Renal pelvis (tissue), 12 donors: ENCODE results near the gene NTN5. TPM values are rescaled to one million over a fixed set of nuclear protein-coding genes. Genes with fewer than 3 reads are reported as not detected.
"Not testable (repeated sequence)": the region's sequence is repeated elsewhere in the genome, so short reads cannot be mapped to it uniquely, and the experiment has no call there.

ENCODE experiments used
- DNase-seq: peaks from one replicate; pipeline ENCODE4 v3.0.0-alpha.2; 2013
- long read RNA-seq, 16 experiments: transcript quantifications; one replicate each; lab custom pipeline, GENCODE V29; 2026
- polyA plus RNA-seq, 3 donors: library from polyadenylated mRNA; unstranded; fragments of 120-200 nt; gene quantifications; one replicate each; pipeline ENCODE4 v1.2.1, GENCODE V29; 2013; ENCODE audit not compliant: insufficient read length in 3 of 3

Gene NTN5, protein sequence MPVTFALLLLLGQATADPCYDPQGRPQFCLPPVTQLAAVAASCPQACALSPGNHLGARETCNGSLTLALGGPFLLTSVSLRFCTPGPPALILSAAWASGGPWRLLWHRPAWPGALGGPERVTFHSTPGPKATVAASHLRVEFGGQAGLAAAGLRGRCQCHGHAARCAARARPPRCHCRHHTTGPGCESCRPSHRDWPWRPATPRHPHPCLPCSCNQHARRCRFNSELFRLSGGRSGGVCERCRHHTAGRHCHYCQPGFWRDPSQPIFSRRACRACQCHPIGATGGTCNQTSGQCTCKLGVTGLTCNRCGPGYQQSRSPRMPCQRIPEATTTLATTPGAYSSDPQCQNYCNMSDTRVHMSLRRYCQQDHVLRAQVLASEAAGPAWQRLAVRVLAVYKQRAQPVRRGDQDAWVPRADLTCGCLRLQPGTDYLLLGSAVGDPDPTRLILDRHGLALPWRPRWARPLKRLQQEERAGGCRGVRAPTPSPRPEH
- 1 to 10 TPM in 2 of 3 donors, under 1 TPM in 1; 0.91 to 1.9 (median 1.5) TPM for polyA plus RNA-seq
- long read RNA-seq, donor 1: 0 reads
- long read RNA-seq, donor 2: 0 reads
- long read RNA-seq, donor 3: 0 reads
- long read RNA-seq, donor 4: 0 reads
- long read RNA-seq, donor 5: 0 reads
- long read RNA-seq, donor 6: 0 reads
- long read RNA-seq, donor 7: 0 reads
- long read RNA-seq, donor 8: 0 reads
- long read RNA-seq, donor 9: 0 reads
- long read RNA-seq, donor 10: 0 reads
- long read RNA-seq, donor 11: 0 reads
- long read RNA-seq, donor 12: 0 reads
- long read RNA-seq, donor 13: 0 reads
- long read RNA-seq, donor 14: 0 reads
- long read RNA-seq, donor 15: 0 reads
- long read RNA-seq, donor 16: 0 reads

- no peak for DNase-seq
These were observed at the start of gene NTN5 for GRCh38 chr19:48672994-48673393. NTN5 (minus strand) TSS chr19:48673017; CDS start chr19:48670986, 2,031 bp downstream.

DNA sequence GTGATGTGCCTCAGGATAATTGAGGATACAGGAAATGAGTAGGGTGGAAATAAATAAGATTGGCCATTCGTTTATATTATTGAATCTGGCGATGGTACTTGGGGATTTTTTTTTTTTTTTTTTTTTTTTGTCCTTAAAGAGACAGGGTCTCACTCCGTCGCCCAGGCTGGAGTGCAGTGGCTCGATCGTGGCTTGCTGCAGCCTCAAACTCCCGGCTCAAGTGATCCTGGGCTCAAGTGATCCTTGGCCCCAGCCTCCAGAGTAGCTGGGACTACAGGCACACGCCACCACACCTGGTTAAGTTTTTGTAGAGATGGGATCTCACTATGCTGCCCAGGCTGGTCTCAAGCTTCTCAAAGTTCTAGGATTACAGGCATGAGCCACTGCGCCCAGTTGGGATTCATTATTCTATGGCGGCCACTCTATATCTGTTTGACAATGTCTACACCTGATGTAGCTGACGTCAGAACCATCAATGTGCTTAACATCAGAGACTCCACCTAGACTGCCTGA, 49.4 kb upstream of the NTN5 start:
- DNase-seq: no peak

DNA sequence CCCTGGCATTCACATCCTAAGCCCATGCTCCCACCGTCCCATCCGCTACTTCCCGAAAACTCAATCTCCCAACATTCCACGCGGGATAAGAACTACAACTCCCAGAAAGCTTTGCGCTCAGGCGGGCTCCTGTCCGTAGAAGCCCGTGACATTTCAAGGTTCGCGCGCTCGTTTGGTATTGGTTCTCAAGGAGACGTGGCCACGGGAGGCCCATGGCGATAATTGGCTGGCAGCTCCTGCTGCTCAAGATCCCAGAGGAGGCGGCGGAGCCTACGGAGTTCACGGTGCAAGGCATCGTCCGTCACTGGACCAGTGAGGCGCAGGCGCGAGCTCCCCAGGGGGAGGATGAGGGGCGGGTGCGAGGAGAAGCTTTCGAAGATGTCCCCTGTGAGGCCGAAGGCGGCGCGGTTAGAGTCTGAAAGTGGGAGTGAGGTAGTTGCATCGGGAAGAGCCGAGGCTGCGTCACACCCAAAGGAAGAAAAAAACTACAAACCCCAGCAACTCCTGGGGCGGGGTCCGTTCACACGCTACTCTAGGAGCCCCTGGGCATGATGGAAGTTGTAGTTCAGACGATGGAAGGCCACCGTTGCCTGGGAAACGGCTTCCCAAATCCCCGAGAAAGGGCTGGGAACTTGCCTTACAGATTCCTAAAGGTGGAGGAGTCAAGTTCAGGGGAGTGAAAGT, 47.9 kb upstream of the NTN5 start:
- DNase-seq: peak; percentile 100

GRCh38 chr19:48720251-48720612, 47.4 kb upstream of the NTN5 start:
- no peak for DNase-seq

GRCh38 chr19:48719263-48720171, 46.7 kb upstream of the NTN5 start, which contains the start of gene MAMSTR:
MAMSTR (minus strand) TSS chr19:48719725; CDS start chr19:48719031, 694 bp downstream.
- DNase-seq: no peak

GRCh38 chr19:48718711-48719231, 46.0 kb upstream of the NTN5 start:
- DNase-seq: no peak

DNA sequence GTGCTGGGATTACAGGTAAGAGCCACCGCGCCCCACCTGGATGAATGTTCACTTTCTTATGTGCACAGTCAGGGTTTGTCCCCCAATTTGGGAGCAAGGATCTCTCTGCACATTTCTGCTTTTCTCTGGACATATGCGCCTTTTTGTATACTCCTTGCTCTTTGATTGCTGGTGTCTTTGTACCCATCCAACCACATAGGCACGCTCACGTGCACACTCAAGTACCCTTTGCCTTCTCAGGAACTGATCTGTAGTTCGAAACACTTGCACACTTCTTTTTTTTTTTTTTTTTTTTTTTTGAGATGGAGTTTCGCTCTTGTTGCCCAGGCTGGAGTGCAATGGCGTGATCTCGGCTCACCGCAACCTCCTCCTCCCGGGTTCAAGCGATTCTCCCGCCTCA, 45.3 kb upstream of the NTN5 start:
- DNase-seq: not testable (repeated sequence)

DNA sequence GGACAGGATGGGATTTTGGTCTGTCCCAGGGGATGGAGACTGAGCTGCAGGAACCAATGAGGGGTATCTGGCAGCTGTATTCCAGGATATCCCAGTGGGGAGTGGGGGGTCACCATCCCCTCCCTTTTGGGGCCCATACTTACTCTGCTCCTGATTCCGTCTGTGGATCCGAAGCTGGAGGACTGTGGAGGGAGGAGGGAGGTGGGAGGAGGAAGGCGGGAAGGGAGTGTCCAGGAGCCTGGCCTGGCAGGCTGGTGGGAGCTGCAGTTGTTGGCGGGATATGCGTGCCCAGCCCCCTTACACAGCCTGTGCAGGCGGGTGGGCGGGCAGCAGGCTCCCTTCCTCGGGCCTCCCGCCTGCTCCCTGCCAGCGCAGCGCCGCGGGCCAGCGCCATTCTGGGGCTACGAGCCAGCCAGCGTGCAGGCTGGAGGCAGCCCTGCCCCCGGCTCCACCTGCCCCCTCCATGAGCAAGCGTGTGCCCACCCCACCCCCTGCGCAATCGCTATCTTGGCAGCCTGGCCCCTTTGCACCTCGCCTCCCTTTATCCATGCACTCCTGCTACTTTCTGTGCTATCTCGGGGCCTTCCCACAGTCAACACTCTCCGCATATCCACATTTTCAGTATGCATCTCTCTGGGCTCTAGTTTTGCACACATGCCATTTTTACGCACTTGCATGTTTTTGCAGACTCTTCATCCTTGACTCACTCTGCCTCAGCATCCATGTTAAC, 43.9 kb upstream of the NTN5 start:
- DNase-seq: no peak

- no peak for DNase-seq
These were observed 42.9 kb upstream of the NTN5 start for GRCh38 chr19:48715681-48716171.

GRCh38 chr19:48714759-48715675, 42.2 kb upstream of the NTN5 start:
- no peak for DNase-seq

DNA sequence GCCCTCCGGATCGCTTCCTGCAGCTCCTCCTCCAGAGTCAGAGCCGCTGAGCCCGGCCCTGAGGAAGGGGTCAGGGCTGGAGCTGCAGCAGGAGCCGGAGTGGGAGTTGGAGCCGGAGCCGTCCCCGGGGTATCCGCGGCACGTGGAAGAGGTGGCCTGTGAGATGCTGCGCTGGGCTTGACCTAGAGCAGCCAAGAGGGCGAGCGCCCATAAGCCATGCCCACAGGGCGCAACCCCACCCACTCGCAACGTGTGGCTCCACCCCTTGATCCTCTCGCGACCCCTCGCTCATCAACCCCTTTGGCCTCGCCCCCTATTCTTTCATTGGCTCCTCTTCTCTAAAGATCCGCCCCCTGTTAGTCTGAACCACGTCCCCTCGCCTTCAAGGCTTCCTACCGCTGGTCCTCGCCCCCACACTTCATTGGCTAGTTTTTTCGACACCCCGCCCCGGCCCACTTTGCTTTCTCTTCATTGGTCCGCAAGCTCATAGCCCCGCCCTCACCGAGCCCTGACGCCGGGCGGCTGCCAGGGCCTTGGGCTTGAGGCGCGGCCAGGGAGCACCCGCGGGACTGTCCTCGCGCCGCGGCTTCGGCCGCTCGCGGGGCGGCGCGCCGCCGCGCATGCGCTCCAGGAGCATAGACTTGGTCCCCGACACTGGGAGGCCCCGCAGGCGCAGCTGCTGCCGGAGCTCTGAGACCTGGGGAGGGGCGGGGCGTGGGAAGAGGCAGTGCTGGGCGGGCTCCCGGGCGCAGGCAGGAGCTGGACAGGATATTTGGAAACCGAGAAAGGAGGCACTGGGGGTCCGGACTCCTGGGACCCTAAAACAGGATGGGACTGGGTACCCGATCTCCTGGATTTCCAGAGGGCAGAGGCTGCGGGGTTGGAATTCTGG, 41.3 kb upstream of the NTN5 start:
- DNase-seq: peak; percentile 100

GRCh38 chr19:48713041-48713863, 40.4 kb upstream of the NTN5 start:
- no peak for DNase-seq

GRCh38 chr19:48711106-48711662, 38.4 kb upstream of the NTN5 start:
- no peak for DNase-seq

- DNase-seq: no peak
These were observed 35.7 kb upstream of the NTN5 start for GRCh38 chr19:48708471-48708870.

- no peak for DNase-seq
These were observed 32.6 kb upstream of the NTN5 start for GRCh38 chr19:48705431-48705830.

DNA sequence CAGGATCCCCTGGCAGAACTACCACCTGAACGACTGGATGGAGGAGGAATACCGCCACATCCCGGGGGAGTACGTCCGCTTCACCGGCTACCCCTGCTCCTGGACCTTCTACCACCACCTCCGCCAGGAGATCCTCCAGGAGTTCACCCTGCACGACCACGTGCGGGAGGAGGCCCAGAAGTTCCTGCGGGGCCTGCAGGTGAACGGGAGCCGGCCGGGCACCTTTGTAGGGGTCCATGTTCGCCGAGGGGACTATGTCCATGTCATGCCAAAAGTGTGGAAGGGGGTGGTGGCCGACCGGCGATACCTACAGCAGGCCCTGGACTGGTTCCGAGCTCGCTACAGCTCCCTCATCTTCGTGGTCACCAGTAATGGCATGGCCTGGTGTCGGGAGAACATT, 30.5 kb upstream of the NTN5 start:
- no peak for DNase-seq
